GM12891 (cell line): ENCODE data around the gene BAIAP3.

Source experiments
- DNase-seq: peaks from one replicate; pipeline ENCODE4 v3.0.0; 2011; ENCODE audit warnings: low spot score; ENCODE audit not compliant: insufficient read length
- FAIRE-seq: peaks from 2 replicates; lab custom pipeline; 2011; peaks lifted over from hg19 to GRCh38; lab: Jason Lieb, UNC
- PAX5 ChIP-seq: IDR thresholded peaks from 2 replicates; pipeline ENCODE4 v1.6.1; 2011; ENCODE audit warnings: low read length, moderate library complexity, mild to moderate bottlenecking; ENCODE audit not compliant: insufficient read depth, severe bottlenecking
- POLR2A ChIP-seq: IDR thresholded peaks from 2 replicates; pipeline ENCODE4 v1.6.1; 2011; ENCODE audit warnings: low read depth, low read length, control low read depth
- POLR2AphosphoS5 ChIP-seq: IDR thresholded peaks from 2 replicates; pipeline ENCODE4 v1.6.1; 2011; ENCODE audit warnings: low read depth, low read length, control low read depth
- POU2F2 ChIP-seq: IDR thresholded peaks from 2 replicates; pipeline ENCODE4 v1.6.1; 2011; ENCODE audit warnings: low read depth, mild to moderate bottlenecking, control low read depth, low read length, moderate library complexity
- SPI1 ChIP-seq: IDR thresholded peaks from 2 replicates; pipeline ENCODE4 v1.6.1; 2011; ENCODE audit warnings: low read depth, low read length, control low read depth
- TAF1 ChIP-seq: IDR thresholded peaks from 2 replicates; pipeline ENCODE4 v1.6.1; 2011; ENCODE audit warnings: low read depth, low read length, control low read depth

The BAIAP3 gene

DNA sequence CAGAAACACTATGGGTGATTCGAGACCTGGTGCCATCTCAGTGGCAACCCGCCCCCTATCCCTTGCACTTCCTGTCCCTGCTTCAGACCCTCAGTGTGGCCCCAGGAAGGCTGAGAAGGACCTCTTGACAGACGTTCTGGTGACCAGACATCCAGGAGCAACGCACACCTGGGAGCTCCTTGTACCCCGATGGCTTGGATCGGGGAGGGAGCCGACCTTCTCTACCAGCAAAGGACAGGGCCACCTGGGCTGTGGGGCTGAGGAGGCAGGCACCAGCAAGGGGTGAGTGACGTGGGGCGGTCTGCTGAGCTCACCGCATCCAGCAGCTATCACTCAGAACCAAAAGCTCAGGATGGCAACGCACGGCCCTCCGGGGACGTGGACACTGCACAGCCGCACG is 53.9 kb downstream of the BAIAP3 start:
- no peak for FAIRE-seq
- TF ChIP-seq POLR2A, result no peak
- TF ChIP-seq SPI1, result no peak
- TF ChIP-seq TAF1, result no peak
- no peak for TF ChIP-seq PAX5
- TF ChIP-seq POU2F2, result no peak
- TF ChIP-seq POLR2AphosphoS5, result no peak
- no peak for DNase-seq

DNA sequence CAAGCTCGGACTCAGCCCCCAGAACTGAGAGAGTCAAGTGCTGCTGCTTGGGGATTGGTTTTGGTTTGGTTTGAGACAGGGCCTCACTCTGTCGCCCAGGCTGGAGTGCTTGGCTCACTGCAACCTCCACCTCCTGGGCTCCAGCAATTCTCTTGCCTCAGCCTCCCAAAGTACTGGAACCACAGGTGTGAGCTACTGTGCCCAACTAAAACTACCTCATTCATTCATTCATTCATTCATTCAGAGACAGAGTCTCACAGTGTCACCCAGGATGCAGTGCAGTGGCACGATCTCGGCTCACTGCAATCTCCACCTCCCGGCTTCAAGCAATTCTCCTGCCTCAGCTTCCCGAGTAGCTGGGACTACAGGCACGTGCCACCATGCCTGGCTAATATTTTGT is 56.3 kb downstream of the BAIAP3 start:
- FAIRE-seq, result no peak

DNA sequence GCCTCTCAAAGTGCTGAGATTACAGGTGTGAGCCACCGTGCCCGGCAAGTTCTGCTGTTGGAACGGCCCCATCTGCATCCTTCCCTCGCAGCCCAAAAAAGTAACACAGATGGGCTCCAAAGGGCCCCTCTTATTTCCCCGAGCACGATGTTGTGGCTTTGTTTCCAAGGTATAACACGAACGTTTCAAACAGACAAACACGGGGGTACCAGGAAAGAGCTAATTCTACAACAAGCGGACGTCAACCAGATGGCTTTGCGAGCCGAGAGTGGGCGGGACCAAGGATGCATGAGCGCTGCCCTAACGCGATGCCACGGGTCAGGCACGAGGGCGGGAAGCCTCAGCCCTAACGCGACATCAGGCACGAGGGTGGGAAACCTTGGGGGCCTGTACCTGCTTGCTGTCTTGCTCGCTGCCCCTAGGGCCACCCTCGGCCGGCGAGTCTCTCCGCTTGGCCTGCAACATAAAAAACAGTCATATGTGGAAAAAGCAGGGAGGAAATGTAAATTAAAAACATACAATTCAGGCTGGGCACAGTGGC is 56.9 kb downstream of the BAIAP3 start:
- FAIRE-seq (no peak), DNase-seq (no peak)
- TF ChIP-seq POLR2AphosphoS5, result no peak
- no peak for TF ChIP-seq POU2F2
- no peak for TF ChIP-seq POLR2A
- TF ChIP-seq SPI1, result no peak
- no peak for TF ChIP-seq TAF1
- TF ChIP-seq PAX5, result no peak

More for the DNA sequence above, 56.3 kb downstream of the BAIAP3 start:
- TF ChIP-seq TAF1 (no peak), POLR2A (no peak), PAX5 (no peak), POLR2AphosphoS5 (no peak), SPI1 (no peak), POU2F2 (no peak)
- DNase-seq, result no peak

GRCh38 chr16:1392826-1393225 is 59.4 kb downstream of the BAIAP3 start:
- TF ChIP-seq TAF1 (no peak), SPI1 (no peak), PAX5 (no peak), POU2F2 (no peak), POLR2AphosphoS5 (no peak), POLR2A (no peak)
- DNase-seq (no peak), FAIRE-seq (no peak)

GRCh38 chr16:1393613-1394176 is 60.2 kb downstream of the BAIAP3 start:
- TF ChIP-seq TAF1 (no peak), SPI1 (no peak), POLR2A (no peak), PAX5 (no peak), POLR2AphosphoS5 (no peak), POU2F2 (no peak)
- FAIRE-seq (no peak), DNase-seq (no peak)

GRCh38 chr16:1394367-1394951 is 61.0 kb downstream of the BAIAP3 start:
- FAIRE-seq (no peak), DNase-seq (no peak)
- TF ChIP-seq TAF1 (no peak), POLR2AphosphoS5 (no peak), POLR2A (no peak), PAX5 (no peak), POU2F2 (no peak), SPI1 (no peak)

GRCh38 chr16:1395444-1396031 is 62.1 kb downstream of the BAIAP3 start:
- no peak for FAIRE-seq
- TF ChIP-seq POLR2A (no peak), SPI1 (no peak), TAF1 (no peak), POLR2AphosphoS5 (no peak), PAX5 (no peak), POU2F2 (no peak)
- DNase-seq, result no peak

DNA sequence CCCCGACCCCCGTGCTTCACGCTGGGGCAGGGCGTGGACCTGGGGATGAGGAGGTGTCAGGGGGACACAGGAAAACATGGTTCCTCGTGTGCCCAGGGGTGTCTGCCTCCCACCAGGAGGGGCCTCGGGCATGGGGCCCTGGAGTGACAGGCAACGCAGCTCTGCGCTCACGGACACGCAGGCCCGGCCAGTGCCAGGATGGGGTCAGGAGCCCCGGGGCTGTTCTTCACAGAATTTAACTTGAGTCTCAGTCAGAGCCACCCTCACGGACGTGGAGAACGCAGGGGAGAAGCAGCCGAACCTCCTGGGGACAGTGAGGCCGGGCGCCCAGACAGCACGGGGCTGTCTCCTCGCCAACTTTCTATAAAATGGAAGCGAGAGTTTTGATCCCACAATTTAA is 64.3 kb downstream of the BAIAP3 start:
- TF ChIP-seq SPI1, result no peak
- no peak for TF ChIP-seq POLR2A
- TF ChIP-seq POU2F2, result no peak
- no peak for TF ChIP-seq TAF1
- DNase-seq (no peak), FAIRE-seq (no peak)

- no peak for TF ChIP-seq TAF1
- no peak for TF ChIP-seq POU2F2
- no peak for TF ChIP-seq POLR2A
- TF ChIP-seq POLR2AphosphoS5, result no peak
- no peak for TF ChIP-seq PAX5
- no peak for TF ChIP-seq SPI1
- FAIRE-seq (no peak), DNase-seq (no peak)
These were observed 64.9 kb downstream of the BAIAP3 start for GRCh38 chr16:1398351-1398750.
